Karpas-422 (cell line): ENCODE results near the gene PRR14L. TPM values are rescaled to one million over a fixed set of nuclear protein-coding genes. Genes with fewer than 3 reads are reported as not detected.
A peak's percentile ranks its signal among the peaks of the same experiment; 100 is the strongest.

Experiments used
- DNase-seq: peaks from one replicate; pipeline ENCODE4 v3.0.0-alpha.2; 2015
- H2AFZ ChIP-seq: fragments of 200-600 bp; sonication (generic); 2 replicates; pipeline ENCODE4 v1.6.1; 2014; ENCODE audit warnings: antibody characterized with exemption, low read length, mixed read lengths
- H3K27ac ChIP-seq: fragments of 200-600 bp; sonication (generic); 2 replicates; pipeline ENCODE4 v1.5.1; 2014; ENCODE audit warnings: mild to moderate bottlenecking, low read length, moderate library complexity
- H3K27me3 ChIP-seq: fragments of 200-600 bp; sonication (generic); 2 replicates; pipeline ENCODE4 v1.6.1; 2014; ENCODE audit warnings: low read length, mixed read lengths
- H3K36me3 ChIP-seq: fragments of 200-600 bp; sonication (generic); 2 replicates; pipeline ENCODE4 v1.6.1; 2014; ENCODE audit warnings: low read length, mixed read lengths; ENCODE audit not compliant: insufficient read depth
- H3K4me1 ChIP-seq: fragments of 200-600 bp; sonication (generic); 2 replicates; pipeline ENCODE4 v1.6.1; 2014; ENCODE audit warnings: mild to moderate bottlenecking, low read length, mixed read lengths
- H3K4me2 ChIP-seq: fragments of 200-600 bp; sonication (generic); 2 replicates; pipeline ENCODE4 v1.6.1; 2014; ENCODE audit warnings: low read length, low read depth, mild to moderate bottlenecking; ENCODE audit not compliant: poor library complexity, severe bottlenecking
- H3K4me3 ChIP-seq: fragments of 200-600 bp; sonication (generic); 2 replicates; pipeline ENCODE4 v1.5.1; 2014; ENCODE audit warnings: mild to moderate bottlenecking, antibody characterized with exemption, low read length, mixed read lengths
- H3K79me2 ChIP-seq: fragments of 200-600 bp; sonication (generic); 2 replicates; pipeline ENCODE4 v1.6.1; 2014; ENCODE audit warnings: mild to moderate bottlenecking, low read length, mixed read lengths
- H3K9ac ChIP-seq: fragments of 200-600 bp; sonication (generic); 2 replicates; pipeline ENCODE4 v1.6.0; 2014; ENCODE audit warnings: low read length
- H3K9me2 ChIP-seq: fragments of 200-600 bp; sonication (generic), shearing (Covaris generic); replicated peaks from 2 replicates; pipeline ENCODE4 v1.6.0; 2014; ENCODE audit warnings: mild to moderate bottlenecking, low read length, moderate library complexity; ENCODE audit not compliant: insufficient read depth
- H3K9me3 ChIP-seq: fragments of 300-700, 200-600 bp; sonication (generic); 2 replicates; pipeline ENCODE4 v1.6.1; 2014; ENCODE audit warnings: low read length, mixed read lengths
- H4K20me1 ChIP-seq: fragments of 200-600 bp; sonication (generic); 2 replicates; pipeline ENCODE4 v1.6.1; 2014; ENCODE audit warnings: mild to moderate bottlenecking, antibody characterized with exemption, low read length, low read depth; ENCODE audit not compliant: insufficient read depth
- total RNA-seq: library from RNA; depleted of rRNA; stranded (reverse); fragments of >200 nt; shearing (Covaris generic); gene quantifications from 2 replicates; pipeline ENCODE4 v1.2.3, GENCODE V29; 2014; ENCODE audit warnings: low replicate concordance

The PRR14L gene
- total RNA-seq, 1 experiment from 2014 or later, result 26.0 TPM

- peaks cover 32% of the 10 kb centered on the region for H3K4me1 ChIP-seq
- H3K36me3 ChIP-seq, result no peaks in the 10 kb centered on the region
- no peaks in the 10 kb centered on the region for H4K20me1 ChIP-seq
- no peaks in the 10 kb centered on the region for H3K9me3 ChIP-seq
- H3K4me2 ChIP-seq, result peak overlapping the region; percentile 77
- peak overlapping the region; percentile 36; the same call in 1 of the 2 replicates for H3K9ac ChIP-seq
- H2AFZ ChIP-seq, result no peak overlapping the region
- H3K79me2 ChIP-seq, result peaks cover 81% of the 10 kb centered on the region
- no peak for DNase-seq
- H3K4me3 ChIP-seq, result no peak overlapping the region
- no peaks in the 10 kb centered on the region for H3K9me2 ChIP-seq
- H3K27ac ChIP-seq, result peak overlapping the region; percentile 83
- H3K27me3 ChIP-seq, result no peaks in the 10 kb centered on the region
Measured at GRCh38 chr22:31652088-31652487, 97.8 kb downstream of the PRR14L start.

- no peaks in the 10 kb centered on the region for H3K27me3 ChIP-seq
- H3K79me2 ChIP-seq, result peaks cover 80% of the 10 kb centered on the region
- no peaks in the 10 kb centered on the region for H3K9me3 ChIP-seq
- no peaks in the 10 kb centered on the region for H3K9me2 ChIP-seq
- peak overlapping the region; percentile 83 for H3K27ac ChIP-seq
- H3K4me2 ChIP-seq, result peak overlapping the region; percentile 77
- H3K4me3 ChIP-seq, result no peak overlapping the region
- DNase-seq, result no peak
- H3K9ac ChIP-seq, result peak overlapping the region; percentile 36; the same call in 1 of the 2 replicates
- H2AFZ ChIP-seq, result no peak overlapping the region
- no peaks in the 10 kb centered on the region for H4K20me1 ChIP-seq
- no peaks in the 10 kb centered on the region for H3K36me3 ChIP-seq
- peaks cover 32% of the 10 kb centered on the region for H3K4me1 ChIP-seq
Measured at GRCh38 chr22:31651664-31652063, 98.3 kb downstream of the PRR14L start.

- H3K4me3 ChIP-seq, result no peak overlapping the region
- H3K4me2 ChIP-seq, result no peak overlapping the region
- DNase-seq, result no peak
- peaks cover 76% of the 10 kb centered on the region for H3K79me2 ChIP-seq
- H3K9ac ChIP-seq, result no peak overlapping the region
- H3K27ac ChIP-seq, result no peak overlapping the region
- no peaks in the 10 kb centered on the region for H4K20me1 ChIP-seq
- H3K9me2 ChIP-seq, result no peaks in the 10 kb centered on the region
- peaks cover 32% of the 10 kb centered on the region for H3K4me1 ChIP-seq
- no peaks in the 10 kb centered on the region for H3K36me3 ChIP-seq
- H2AFZ ChIP-seq, result no peak overlapping the region
- H3K27me3 ChIP-seq, result no peaks in the 10 kb centered on the region
- no peaks in the 10 kb centered on the region for H3K9me3 ChIP-seq
Measured at GRCh38 chr22:31650391-31650790, 99.5 kb downstream of the PRR14L start.

- DNase-seq, result no peak
- Histone ChIP-seq H4K20me1 (no peaks in the 10 kb centered on the region), H3K9me2 (no peaks in the 10 kb centered on the region), H3K27me3 (no peaks in the 10 kb centered on the region), H3K79me2 (peaks cover 60% of the 10 kb centered on the region), H2AFZ (no peak overlapping the region), H3K27ac (no peak overlapping the region), H3K36me3 (no peaks in the 10 kb centered on the region), H3K9ac (no peak overlapping the region), H3K9me3 (no peaks in the 10 kb centered on the region), H3K4me2 (no peak overlapping the region), H3K4me1 (peaks cover 12% of the 10 kb centered on the region), H3K4me3 (no peak overlapping the region)
Measured at GRCh38 chr22:31647523-31648320, 102.2 kb downstream of the PRR14L start.

GRCh38 chr22:31647066-31647465, 102.9 kb downstream of the PRR14L start:
- Histone ChIP-seq H3K4me2 (no peak overlapping the region), H2AFZ (no peak overlapping the region), H3K9ac (no peak overlapping the region), H3K9me3 (no peaks in the 10 kb centered on the region), H3K9me2 (no peaks in the 10 kb centered on the region), H3K27me3 (no peaks in the 10 kb centered on the region), H3K27ac (no peak overlapping the region), H3K4me1 (peaks cover 6% of the 10 kb centered on the region), H3K79me2 (peaks cover 56% of the 10 kb centered on the region), H4K20me1 (no peaks in the 10 kb centered on the region), H3K4me3 (no peak overlapping the region), H3K36me3 (no peaks in the 10 kb centered on the region)
- no peak for DNase-seq

- Histone ChIP-seq H3K4me1 (no peaks in the 10 kb centered on the region), H3K27ac (no peak overlapping the region), H3K9me2 (no peaks in the 10 kb centered on the region), H3K9ac (no peak overlapping the region), H3K79me2 (peaks cover 55% of the 10 kb centered on the region), H3K36me3 (no peaks in the 10 kb centered on the region), H3K27me3 (no peaks in the 10 kb centered on the region), H4K20me1 (no peaks in the 10 kb centered on the region), H2AFZ (no peak overlapping the region), H3K9me3 (no peaks in the 10 kb centered on the region), H3K4me2 (no peak overlapping the region), H3K4me3 (no peak overlapping the region)
- no peak for DNase-seq
Measured at GRCh38 chr22:31646186-31647019, 103.5 kb downstream of the PRR14L start.

- H3K36me3 ChIP-seq, result no peaks in the 10 kb centered on the region
- H3K4me3 ChIP-seq, result no peak overlapping the region; the same call in 1 of the 2 replicates
- no peak for DNase-seq
- H3K9ac ChIP-seq, result peak overlapping the region; percentile 84; the same call in 1 of the 2 replicates
- peak overlapping the region; percentile 87 for H3K27ac ChIP-seq
- H3K4me2 ChIP-seq, result peak overlapping the region; percentile 77
- no peaks in the 10 kb centered on the region for H3K9me3 ChIP-seq
- H2AFZ ChIP-seq, result no peak overlapping the region
- H3K79me2 ChIP-seq, result peaks cover 62% of the 10 kb centered on the region
- H3K27me3 ChIP-seq, result no peaks in the 10 kb centered on the region
- H3K9me2 ChIP-seq, result no peaks in the 10 kb centered on the region
- peaks cover 39% of the 10 kb centered on the region for H3K4me1 ChIP-seq
- H4K20me1 ChIP-seq, result no peaks in the 10 kb centered on the region
Measured at GRCh38 chr22:31639436-31640039, 110.4 kb downstream of the PRR14L start.
